Hair follicular keratinocyte (primary cell): ENCODE results near the gene PRR5. TPM values are rescaled to one million over a fixed set of nuclear protein-coding genes. Genes with fewer than 3 reads are reported as not detected.

Source experiments
- total RNA-seq: library from RNA; depleted of rRNA; stranded (reverse); fragments of >200 nt; gene quantifications from 2 replicates; pipeline ENCODE4 v1.2.3, GENCODE V29; 2015

PRR5 gene
- 15.1 and 38.4 TPM in 2 replicates for total RNA-seq

GRCh38 chr22:44701824-44702478 is at the start of gene PRR5:
TSS of gene PRR5 (plus strand) at chr22:44702204. CDS start at chr22:44702475, 271 bp downstream.

GRCh38 chr22:44752285-44753188 is 50.5 kb downstream of the PRR5 start, which contains the start of gene ARHGAP8:
TSS of gene ARHGAP8 (plus strand) at chr22:44752575. CDS start at chr22:44786528, 33,953 bp downstream.

Other genes with a start within 250 kb of the PRR5 start
- gene RTL6, start 204.0 kb upstream of the PRR5 start, total RNA-seq = 9.2 and 10.7 TPM in 2 replicates
- gene ARHGAP8, start 50.4 kb downstream of the PRR5 start, total RNA-seq = 14.4 and 15.6 TPM in 2 replicates